ENCODE data around the gene PRDM16.

DNA sequence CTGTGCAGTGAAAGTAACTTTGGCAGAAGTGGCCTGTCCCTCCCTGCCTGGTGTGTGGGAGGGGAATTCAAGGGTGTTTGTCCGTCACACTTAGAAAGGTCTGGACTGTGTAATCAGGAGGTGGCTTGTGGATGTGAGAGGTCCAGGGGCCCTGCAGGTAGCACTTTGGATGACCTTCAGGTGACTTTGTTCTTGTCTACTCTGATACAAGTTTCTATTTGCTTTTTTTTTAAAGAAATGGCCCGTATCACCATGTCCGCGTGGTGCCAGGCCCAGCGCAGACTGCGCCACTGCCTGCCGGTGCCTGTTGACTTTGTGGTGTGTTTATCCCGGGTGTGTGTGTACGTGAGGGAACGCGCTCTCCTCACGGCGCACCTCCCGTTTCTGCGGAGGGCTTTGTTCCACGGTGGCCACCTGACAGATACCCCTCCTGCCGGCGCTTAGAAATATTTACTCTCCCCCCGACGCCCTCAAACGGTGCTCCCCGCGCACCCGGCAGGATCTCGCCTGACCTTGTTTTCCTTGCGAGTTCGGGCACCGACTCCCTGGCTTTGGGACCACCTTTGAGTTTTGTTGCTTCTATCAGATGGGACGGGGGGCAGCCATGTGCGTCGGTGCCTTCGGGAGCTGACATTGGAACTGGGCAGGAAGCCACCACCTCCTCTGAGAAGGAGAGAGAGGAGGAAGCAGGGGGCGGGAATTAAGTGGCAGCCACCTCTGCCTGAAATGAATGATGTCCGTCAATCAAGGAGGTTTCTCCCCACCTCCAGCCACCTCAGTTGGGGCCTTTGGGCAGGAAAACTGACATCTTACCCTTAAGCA is 119.4 kb downstream of the PRDM16 start:
- TF ChIP-seq CTCF (IDR thresholded peaks at IDR 0.05; ENCODE audit: low read length) (no peak), EZH2phosphoT487 (IDR thresholded peaks at IDR 0.05; ENCODE audit: low read length) (no peak)
